Trophoblast cell (in vitro differentiated cells and primary cell): ENCODE measurements around the gene TRNT1.

Experiments used
- DNase-seq, 2 donors: peaks; one replicate each; pipeline ENCODE4 v3.0.0-alpha.2; 2016
- H2AFZ ChIP-seq: 2 replicates; pipeline ENCODE4 v1.6.1; 2013; ENCODE audit warnings: low read length, moderate library complexity, mild to moderate bottlenecking; ENCODE audit not compliant: insufficient read depth, poor library complexity
- H2AK5ac ChIP-seq: 2 replicates; pipeline ENCODE4 v1.6.1; 2013; ENCODE audit warnings: mild to moderate bottlenecking, low read length
- H2BK120ac ChIP-seq: 2 replicates; pipeline ENCODE4 v1.6.1; 2013; ENCODE audit warnings: low read length, mild to moderate bottlenecking, moderate library complexity; ENCODE audit not compliant: insufficient read depth, poor library complexity
- H2BK12ac ChIP-seq: 2 replicates; pipeline ENCODE4 v1.6.1; 2013; ENCODE audit warnings: mild to moderate bottlenecking, low read length, moderate library complexity
- H2BK5ac ChIP-seq: 2 replicates; pipeline ENCODE4 v1.6.1; 2013; ENCODE audit warnings: low read length, low read depth, moderate library complexity, mild to moderate bottlenecking; ENCODE audit not compliant: poor library complexity
- H3K14ac ChIP-seq: 2 replicates; pipeline ENCODE4 v1.6.1; 2013; ENCODE audit warnings: mild to moderate bottlenecking, low read length
- H3K18ac ChIP-seq: 2 replicates; pipeline ENCODE4 v1.6.1; 2013; ENCODE audit warnings: mild to moderate bottlenecking, low read length
- H3K23ac ChIP-seq: 2 replicates; pipeline ENCODE4 v1.6.1; 2013; ENCODE audit warnings: low read length
- H3K27ac ChIP-seq: 2 replicates; pipeline ENCODE4 v1.5.1; 2013; ENCODE audit warnings: low read depth, mild to moderate bottlenecking, inconsistent platforms, low read length, moderate library complexity
- H3K27me3 ChIP-seq: 2 replicates; pipeline ENCODE4 v1.6.1; 2013; ENCODE audit warnings: inconsistent platforms, mild to moderate bottlenecking, low read length, moderate library complexity; ENCODE audit not compliant: insufficient read depth
- H3K36me3 ChIP-seq, 2 experiments: 1 replicate in 1 of 2; 2 replicates in 1 of 2; pipeline ENCODE4 v1.6.1; 2013; ENCODE audit warnings: low read length in 2 of 2, mild to moderate bottlenecking in 2 of 2, moderate library complexity in 1 of 2; ENCODE audit not compliant: insufficient read depth in 2 of 2, control insufficient read depth in 1 of 2
- H3K4ac ChIP-seq: 2 replicates; pipeline ENCODE4 v1.6.1; 2013; ENCODE audit warnings: low read depth, mild to moderate bottlenecking, low read length, moderate library complexity
- H3K4me1 ChIP-seq, 2 experiments: 1 replicate in 1 of 2; 2 replicates in 1 of 2; pipeline ENCODE4 v1.6.1; 2013; ENCODE audit warnings: low read length in 2 of 2, mild to moderate bottlenecking in 2 of 2, moderate library complexity in 1 of 2; ENCODE audit not compliant: insufficient read depth in 2 of 2, control insufficient read depth in 1 of 2
- H3K4me2 ChIP-seq: 2 replicates; pipeline ENCODE4 v1.6.1; 2013; ENCODE audit warnings: inconsistent platforms, mild to moderate bottlenecking, low read length, moderate library complexity
- H3K4me3 ChIP-seq: 2 replicates; pipeline ENCODE4 v1.5.1; 2013; ENCODE audit warnings: mild to moderate bottlenecking, low read depth, low read length, inconsistent platforms
- H3K79me1 ChIP-seq: one replicate; pipeline ENCODE4 v1.6.1; 2013; ENCODE audit warnings: low read length
- H3K79me2 ChIP-seq: 2 replicates; pipeline ENCODE4 v1.6.1; 2013; ENCODE audit warnings: low read length, mild to moderate bottlenecking; ENCODE audit not compliant: control insufficient read depth, insufficient read depth, poor library complexity
- H3K9ac ChIP-seq: 2 replicates; pipeline ENCODE4 v1.6.1; 2013; ENCODE audit warnings: mild to moderate bottlenecking, low read length
- H3K9me3 ChIP-seq: 2 replicates; pipeline ENCODE4 v1.6.1; 2013; ENCODE audit warnings: low read depth, mild to moderate bottlenecking, control low read depth, inconsistent platforms, low read length; ENCODE audit not compliant: insufficient read depth
- H4K12ac ChIP-seq: 2 replicates; pipeline ENCODE4 v1.6.1; 2013; ENCODE audit warnings: low read depth, mild to moderate bottlenecking, low read length, moderate library complexity
- H4K8ac ChIP-seq: 2 replicates; pipeline ENCODE4 v1.6.1; 2013; ENCODE audit warnings: low read depth, mild to moderate bottlenecking, low read length, moderate library complexity
- H4K91ac ChIP-seq: one replicate; pipeline ENCODE4 v1.6.1; 2013; ENCODE audit warnings: low read depth, mild to moderate bottlenecking, low read length, moderate library complexity
- WGBS: extraction: QIAGEN DNeasy Blood & Tissue Kit; methylation state at CpG from one replicate; pipeline ENCODE4 v1.1.7; 2013; ENCODE audit warnings: missing lambda C conversion rate; ENCODE audit not compliant: insufficient read length, insufficient coverage; ENCODE audit errors: extremely low coverage; 5-methylcytosine and 5-hydroxymethylcytosine counted together

TRNT1 gene

DNA sequence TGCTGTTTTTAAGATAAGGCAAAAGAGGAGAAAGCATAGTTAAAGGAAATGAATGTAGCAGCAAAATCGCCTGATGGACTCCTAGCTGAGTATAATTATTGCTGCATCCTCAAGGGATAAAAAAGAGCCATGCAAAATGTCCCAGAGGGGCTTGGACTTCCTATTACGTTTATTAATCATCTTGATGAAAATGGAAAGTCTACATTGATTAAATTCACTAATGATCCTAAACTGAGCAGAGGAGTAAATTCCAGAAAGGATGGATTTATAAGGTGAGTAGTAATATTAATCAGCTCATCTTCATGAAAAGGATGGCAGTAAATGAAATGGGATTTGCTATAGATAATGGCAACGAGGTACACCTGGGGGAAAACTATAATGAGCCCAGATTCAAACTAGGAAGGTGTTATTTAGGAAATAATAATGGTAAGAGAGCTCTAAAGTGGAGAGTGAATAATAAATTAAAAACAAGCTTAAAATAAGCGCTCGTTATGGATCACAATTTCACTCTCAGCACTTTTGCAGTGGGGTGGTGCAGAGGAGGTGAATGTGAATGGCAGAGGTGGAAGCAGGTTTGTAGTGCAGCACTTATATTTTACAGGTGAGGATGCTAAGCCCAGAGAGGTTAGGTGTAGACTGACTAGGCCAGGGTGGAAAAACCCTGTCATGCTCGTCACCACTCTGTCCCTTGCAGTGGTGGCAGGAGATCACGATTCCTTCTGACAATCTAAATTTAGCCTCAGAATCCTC lies 38.8 kb upstream of the TRNT1 start:
- no CpG with 5 or more reads among the region's 7 CpGs for WGBS

DNA sequence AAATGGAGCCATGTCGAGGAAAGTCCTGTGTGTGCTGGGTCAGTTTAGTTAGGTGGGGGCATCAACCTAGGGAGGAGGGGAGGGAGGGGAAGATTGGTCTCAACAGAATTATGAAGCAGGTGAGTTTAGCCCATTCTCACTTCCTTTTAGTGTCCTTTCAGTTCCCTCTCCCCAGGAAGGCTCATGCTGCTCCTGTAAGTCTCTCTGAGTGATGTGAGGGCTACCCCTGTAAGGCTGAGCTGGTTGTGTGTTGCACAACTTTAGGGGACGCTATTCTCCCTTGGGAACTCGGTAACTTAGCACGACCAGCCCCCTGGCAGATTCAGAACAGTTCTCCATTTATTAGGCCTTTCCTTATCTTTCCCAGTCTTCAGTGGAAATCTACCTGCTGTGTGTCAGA lies 37.7 kb upstream of the TRNT1 start:
- no peak overlapping the region for H2BK120ac ChIP-seq
- no peak overlapping the region for H3K14ac ChIP-seq
- H4K12ac ChIP-seq = no peak overlapping the region
- no peak overlapping the region for H3K27ac ChIP-seq
- H3K79me2 ChIP-seq = no peaks in the 10 kb centered on the region
- no peak overlapping the region for H3K4me2 ChIP-seq
- no peak overlapping the region for H3K23ac ChIP-seq
- no peak overlapping the region for H2BK12ac ChIP-seq
- no peak overlapping the region for H2AFZ ChIP-seq
- DNase-seq = no peak
- H3K36me3 ChIP-seq = no peaks in the 10 kb centered on the region
- H3K4me1 ChIP-seq = no peaks in the 10 kb centered on the region
- peak overlapping the region; percentile 57 for H3K4me3 ChIP-seq
- no peak overlapping the region for H3K9ac ChIP-seq
- H2AK5ac ChIP-seq = no peak overlapping the region
- no CpG with 5 or more reads among the region's 4 CpGs for WGBS
- H3K27me3 ChIP-seq = no peaks in the 10 kb centered on the region
- peaks cover 3% of the 10 kb centered on the region for H3K9me3 ChIP-seq
- H2BK5ac ChIP-seq = no peak overlapping the region
- H3K79me1 ChIP-seq = no peaks in the 10 kb centered on the region
- H3K18ac ChIP-seq = no peak overlapping the region
- H3K4ac ChIP-seq = no peak overlapping the region
- H4K91ac ChIP-seq = no peak overlapping the region
- H4K8ac ChIP-seq = no peak overlapping the region

More for the DNA sequence above, 38.8 kb upstream of the TRNT1 start:
- Histone ChIP-seq H2AK5ac (no peak overlapping the region), H3K79me1 (no peaks in the 10 kb centered on the region), H3K27ac (no peak overlapping the region), H2BK120ac (no peak overlapping the region), H2BK5ac (no peak overlapping the region), H2BK12ac (no peak overlapping the region), H4K8ac (no peak overlapping the region), H3K14ac (no peak overlapping the region), H3K18ac (no peak overlapping the region), H4K12ac (no peak overlapping the region), H3K9me3 (peaks cover 3% of the 10 kb centered on the region), H3K4me2 (no peak overlapping the region), H3K4ac (no peak overlapping the region), H3K79me2 (no peaks in the 10 kb centered on the region), H3K27me3 (no peaks in the 10 kb centered on the region), H3K23ac (no peak overlapping the region), H3K4me3 (no peak overlapping the region), H3K36me3 (no peaks in the 10 kb centered on the region), H3K4me1 (no peaks in the 10 kb centered on the region), H2AFZ (no peak overlapping the region), H4K91ac (no peak overlapping the region), H3K9ac (no peak overlapping the region)
- no peak for DNase-seq

DNA sequence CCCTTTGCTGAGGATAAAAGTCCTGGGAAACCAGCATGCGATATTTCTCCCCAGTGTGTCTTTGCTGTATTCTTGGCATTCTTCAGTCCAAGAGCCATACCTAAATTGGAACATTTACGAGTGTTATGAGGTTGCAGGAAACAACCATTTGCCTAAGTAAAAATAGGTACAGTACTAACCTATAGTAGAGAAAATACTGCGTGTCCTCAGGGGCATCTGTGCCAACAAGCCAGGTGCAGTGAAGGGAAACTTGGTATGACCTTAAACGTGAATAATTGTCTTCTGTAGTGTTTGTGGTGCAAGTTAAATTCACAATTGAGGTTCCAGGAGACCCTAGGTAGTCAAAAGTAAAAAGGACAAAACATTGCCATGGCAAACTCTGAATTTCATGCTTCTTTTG lies 28.8 kb upstream of the TRNT1 start:
- no peak overlapping the region for H4K12ac ChIP-seq
- no peak for DNase-seq
- no peak overlapping the region for H3K4ac ChIP-seq
- no peak overlapping the region for H3K18ac ChIP-seq
- no peak overlapping the region for H4K91ac ChIP-seq
- no peak overlapping the region for H4K8ac ChIP-seq
- H2BK120ac ChIP-seq = no peak overlapping the region
- H3K4me2 ChIP-seq = no peak overlapping the region
- no peak overlapping the region for H3K4me3 ChIP-seq
- H2BK5ac ChIP-seq = no peak overlapping the region
- no peak overlapping the region for H3K27ac ChIP-seq
- no peak overlapping the region for H3K14ac ChIP-seq
- no peaks in the 10 kb centered on the region for H3K79me2 ChIP-seq
- no peak overlapping the region for H2BK12ac ChIP-seq
- H3K79me1 ChIP-seq = no peaks in the 10 kb centered on the region
- H3K27me3 ChIP-seq = no peaks in the 10 kb centered on the region
- H3K23ac ChIP-seq = no peak overlapping the region
- no CpG with 5 or more reads among the region's 4 CpGs for WGBS
- H3K9ac ChIP-seq = no peak overlapping the region
- no peak overlapping the region for H2AFZ ChIP-seq
- H3K4me1 ChIP-seq = no peaks in the 10 kb centered on the region
- H3K9me3 ChIP-seq = no peaks in the 10 kb centered on the region
- no peaks in the 10 kb centered on the region for H3K36me3 ChIP-seq
- no peak overlapping the region for H2AK5ac ChIP-seq

DNA sequence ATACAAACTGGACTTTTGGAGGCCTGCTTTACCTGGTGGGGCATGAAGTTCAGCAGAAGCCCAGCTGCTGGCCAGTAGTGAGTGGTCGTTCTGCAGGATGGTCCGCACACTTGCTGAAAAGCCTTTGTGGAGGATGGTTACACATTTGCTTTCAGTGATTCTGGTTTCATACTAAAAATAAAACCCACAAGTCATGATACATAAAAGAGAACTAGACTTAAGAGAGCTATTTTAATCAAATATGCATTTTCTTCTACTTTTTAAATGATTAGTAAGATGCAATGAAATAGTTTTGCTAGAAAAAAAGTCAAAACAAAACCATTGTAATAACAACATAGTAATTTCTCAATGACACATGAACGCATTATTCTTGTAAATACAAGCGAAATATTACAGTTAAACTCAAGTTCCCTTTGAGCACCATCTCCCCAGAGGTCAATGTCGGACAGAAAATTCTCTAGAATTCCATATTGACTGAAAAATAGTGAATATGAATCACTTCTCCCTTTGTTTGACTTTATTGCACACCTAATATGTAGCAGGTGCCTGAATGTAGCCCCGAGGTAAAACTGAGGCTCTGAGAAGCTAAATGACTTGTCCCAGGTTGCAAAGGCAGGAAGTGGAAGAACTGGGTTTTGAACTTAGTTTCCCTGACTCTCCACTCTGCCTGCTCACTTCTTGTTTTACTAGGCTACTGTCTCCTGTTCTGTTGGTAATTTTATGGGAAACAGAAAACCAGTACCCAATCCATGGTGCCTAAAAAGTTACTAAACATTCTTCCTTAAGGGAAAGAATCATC lies 24.9 kb upstream of the TRNT1 start:
- WGBS = no CpG with 5 or more reads among the region's 6 CpGs
- Histone ChIP-seq H3K9me3 (no peaks in the 10 kb centered on the region), H3K36me3 (no peaks in the 10 kb centered on the region)

More for the DNA sequence above, 24.9 kb upstream of the TRNT1 start:
- H3K4me1 ChIP-seq = no peaks in the 10 kb centered on the region
- no peak overlapping the region for H3K9ac ChIP-seq
- H4K12ac ChIP-seq = no peak overlapping the region
- no peak overlapping the region for H3K23ac ChIP-seq
- no peak overlapping the region for H3K4me2 ChIP-seq
- H2AFZ ChIP-seq = no peak overlapping the region
- H2BK120ac ChIP-seq = no peak overlapping the region
- H4K91ac ChIP-seq = no peak overlapping the region
- no peak for DNase-seq
- H2BK12ac ChIP-seq = no peak overlapping the region
- no peak overlapping the region for H2BK5ac ChIP-seq
- H3K27me3 ChIP-seq = no peaks in the 10 kb centered on the region
- H3K79me2 ChIP-seq = no peaks in the 10 kb centered on the region
- no peak overlapping the region for H4K8ac ChIP-seq
- H3K79me1 ChIP-seq = no peaks in the 10 kb centered on the region
- H3K18ac ChIP-seq = no peak overlapping the region
- H3K4me3 ChIP-seq = no peak overlapping the region
- no peak overlapping the region for H3K27ac ChIP-seq
- H3K14ac ChIP-seq = no peak overlapping the region
- no peak overlapping the region for H2AK5ac ChIP-seq
- no peak overlapping the region for H3K4ac ChIP-seq
